ENCODE data around the gene CCAR1. TPM values are rescaled to one million over a fixed set of nuclear protein-coding genes. Genes with fewer than 3 reads are reported as not detected.
"Not testable (repeated sequence)": the region's sequence is repeated elsewhere in the genome, so short reads cannot be mapped to it uniquely, and the experiment has no call there.

Gene CCAR1
- total RNA-seq, 1 donor from 2014 or later, result 45.5 TPM

- no peak for DNase-seq (ENCODE audit: low read depth)
- Histone ChIP-seq H3K4me3 (ENCODE audit: low read depth, low read length) (no peak overlapping the region), H3K36me3 (ENCODE audit: control insufficient read depth, insufficient read depth, low read length) (peaks cover 4% of the 10 kb centered on the region), H3K27me3 (ENCODE audit: control insufficient read depth, insufficient read depth, low read length) (no peaks in the 10 kb centered on the region)
- TF ChIP-seq, protein P1, sequence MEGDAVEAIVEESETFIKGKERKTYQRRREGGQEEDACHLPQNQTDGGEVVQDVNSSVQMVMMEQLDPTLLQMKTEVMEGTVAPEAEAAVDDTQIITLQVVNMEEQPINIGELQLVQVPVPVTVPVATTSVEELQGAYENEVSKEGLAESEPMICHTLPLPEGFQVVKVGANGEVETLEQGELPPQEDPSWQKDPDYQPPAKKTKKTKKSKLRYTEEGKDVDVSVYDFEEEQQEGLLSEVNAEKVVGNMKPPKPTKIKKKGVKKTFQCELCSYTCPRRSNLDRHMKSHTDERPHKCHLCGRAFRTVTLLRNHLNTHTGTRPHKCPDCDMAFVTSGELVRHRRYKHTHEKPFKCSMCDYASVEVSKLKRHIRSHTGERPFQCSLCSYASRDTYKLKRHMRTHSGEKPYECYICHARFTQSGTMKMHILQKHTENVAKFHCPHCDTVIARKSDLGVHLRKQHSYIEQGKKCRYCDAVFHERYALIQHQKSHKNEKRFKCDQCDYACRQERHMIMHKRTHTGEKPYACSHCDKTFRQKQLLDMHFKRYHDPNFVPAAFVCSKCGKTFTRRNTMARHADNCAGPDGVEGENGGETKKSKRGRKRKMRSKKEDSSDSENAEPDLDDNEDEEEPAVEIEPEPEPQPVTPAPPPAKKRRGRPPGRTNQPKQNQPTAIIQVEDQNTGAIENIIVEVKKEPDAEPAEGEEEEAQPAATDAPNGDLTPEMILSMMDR (IDR thresholded peaks at IDR 0.05; ENCODE audit: insufficient read depth, low read length, poor library complexity, severe bottlenecking), result no peak
Observed at GRCh38 chr10:68759223-68759863, 38.3 kb downstream of the CCAR1 start.

GRCh38 chr10:68759967-68760366 is 38.9 kb downstream of the CCAR1 start:
- TF ChIP-seq, protein P1 (IDR thresholded peaks at IDR 0.05; ENCODE audit: insufficient read depth, low read length, poor library complexity, severe bottlenecking), result no peak
- Histone ChIP-seq H3K36me3 (ENCODE audit: control insufficient read depth, insufficient read depth, low read length) (peaks cover 4% of the 10 kb centered on the region), H3K27me3 (ENCODE audit: control insufficient read depth, insufficient read depth, low read length) (no peaks in the 10 kb centered on the region), H3K4me3 (ENCODE audit: low read depth, low read length) (no peak overlapping the region)
- DNase-seq (ENCODE audit: low read depth), result no peak

DNA sequence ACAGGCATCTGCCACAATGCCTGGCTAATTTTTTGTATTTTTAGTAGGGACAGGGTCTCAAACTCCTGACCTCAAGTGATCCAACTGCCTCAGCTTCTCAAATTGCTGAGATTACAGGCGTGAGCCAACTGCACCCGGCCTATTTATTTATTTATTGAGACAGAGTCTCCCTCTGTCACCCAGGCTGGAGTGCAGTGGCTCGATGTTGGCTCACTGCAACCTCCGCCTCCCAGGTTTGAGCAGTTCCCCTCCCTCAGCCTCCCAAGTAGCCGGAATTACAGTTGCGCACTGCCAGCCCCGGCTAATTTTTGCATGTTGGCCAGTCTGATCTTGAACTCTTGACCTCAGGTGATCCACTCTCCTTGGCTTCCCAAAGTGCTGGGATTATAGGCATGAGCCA is 46.4 kb downstream of the CCAR1 start:
- H3K36me3 ChIP-seq (ENCODE audit: control insufficient read depth, insufficient read depth, low read length); H3K27me3 ChIP-seq (ENCODE audit: control insufficient read depth, insufficient read depth, low read length); H3K4me3 ChIP-seq (ENCODE audit: low read depth, low read length); DNase-seq (ENCODE audit: low read depth): not testable (repeated sequence)

DNA sequence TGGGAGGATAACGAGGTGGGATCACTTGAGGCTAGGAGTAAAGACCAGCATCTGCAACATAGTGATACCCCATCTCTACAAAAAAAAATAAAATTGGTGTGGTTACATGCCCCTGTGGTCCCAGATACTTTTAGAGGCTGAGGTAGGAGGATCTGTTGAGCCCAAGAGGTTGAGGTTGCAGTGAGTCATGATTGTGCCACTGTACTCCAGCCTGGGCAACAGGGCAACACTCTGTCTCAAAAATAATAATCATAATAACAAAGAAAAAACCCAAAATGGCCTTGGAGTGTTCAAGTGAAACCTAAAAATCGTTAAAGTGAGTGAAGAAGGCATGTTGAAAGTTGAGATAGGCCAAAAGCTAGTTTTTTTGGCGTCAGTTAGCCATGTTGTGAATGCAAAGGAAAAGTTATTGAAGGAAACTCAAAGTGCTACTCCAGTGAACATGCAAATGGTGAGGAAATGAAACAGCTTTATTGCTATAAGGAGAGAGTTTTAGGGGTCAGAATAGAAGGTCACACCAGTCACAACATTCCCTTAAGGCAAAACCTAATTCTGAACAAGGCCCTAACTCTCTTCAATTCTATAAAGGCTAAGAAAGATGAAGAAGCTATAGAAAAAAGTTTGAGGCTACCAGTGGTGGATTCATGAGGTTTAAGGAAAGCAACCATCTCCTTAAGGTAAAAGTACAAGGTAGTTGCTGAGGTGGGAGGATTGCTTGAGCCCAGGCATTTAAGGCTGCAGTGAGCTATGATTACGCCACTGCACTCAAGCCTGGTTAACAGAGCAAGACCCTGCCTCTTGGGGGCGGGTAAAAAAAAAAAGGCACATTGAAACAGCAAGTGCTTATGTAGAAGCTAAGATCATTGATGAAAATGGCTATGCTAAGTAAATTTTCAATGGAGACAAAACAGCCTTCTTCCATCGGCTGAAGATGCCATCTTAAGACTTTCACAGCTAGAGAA is 60.9 kb downstream of the CCAR1 start:
- TF ChIP-seq, protein P1 (IDR thresholded peaks at IDR 0.05; ENCODE audit: insufficient read depth, low read length, poor library complexity, severe bottlenecking), result no peak
- H3K36me3 ChIP-seq (ENCODE audit: control insufficient read depth, insufficient read depth, low read length), result peaks cover 1% of the 10 kb centered on the region
- H3K4me3 ChIP-seq (ENCODE audit: low read depth, low read length), result no peak overlapping the region
- H3K27me3 ChIP-seq (ENCODE audit: control insufficient read depth, insufficient read depth, low read length), result no peaks in the 10 kb centered on the region
- DNase-seq (ENCODE audit: low read depth), result no peak

GRCh38 chr10:68784476-68784875 is 63.4 kb downstream of the CCAR1 start:
- peaks cover 1% of the 10 kb centered on the region for H3K36me3 ChIP-seq (ENCODE audit: control insufficient read depth, insufficient read depth, low read length)
- no peak overlapping the region for H3K4me3 ChIP-seq (ENCODE audit: low read depth, low read length)
- TF ChIP-seq, protein P1 (IDR thresholded peaks at IDR 0.05; ENCODE audit: insufficient read depth, low read length, poor library complexity, severe bottlenecking), result no peak
- no peaks in the 10 kb centered on the region for H3K27me3 ChIP-seq (ENCODE audit: control insufficient read depth, insufficient read depth, low read length)
- no peak for DNase-seq (ENCODE audit: low read depth)

DNA sequence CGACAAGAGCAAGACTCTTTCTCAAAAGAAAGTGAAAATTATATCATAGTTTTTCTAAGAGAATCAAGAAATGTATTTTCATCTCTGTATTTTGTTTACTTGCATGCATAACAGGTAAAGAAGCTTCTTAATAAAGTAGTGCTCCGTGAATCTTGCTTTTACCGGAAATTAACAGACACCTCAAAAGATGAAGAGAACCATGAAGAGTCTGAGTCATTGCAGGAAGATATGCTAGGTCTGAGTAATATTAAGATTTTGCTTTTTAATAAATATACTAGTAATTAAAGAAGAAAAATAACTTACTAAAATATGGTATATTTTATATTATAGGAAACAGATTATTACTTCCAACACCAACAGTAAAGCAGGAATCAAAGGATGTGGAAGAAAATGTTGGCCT is 66.8 kb downstream of the CCAR1 start:
- TF ChIP-seq, protein P1 (IDR thresholded peaks at IDR 0.05; ENCODE audit: insufficient read depth, low read length, poor library complexity, severe bottlenecking), result no peak

More for the DNA sequence above, 66.8 kb downstream of the CCAR1 start:
- peaks cover 2% of the 10 kb centered on the region for H3K36me3 ChIP-seq (ENCODE audit: control insufficient read depth, insufficient read depth, low read length)
- no peak overlapping the region for H3K4me3 ChIP-seq (ENCODE audit: low read depth, low read length)
- DNase-seq (ENCODE audit: low read depth), result no peak
- no peaks in the 10 kb centered on the region for H3K27me3 ChIP-seq (ENCODE audit: control insufficient read depth, insufficient read depth, low read length)

Data from kidney epithelial cell (primary cell).